ENCODE measurements around the gene ARHGAP26. TPM values are rescaled to one million over a fixed set of nuclear protein-coding genes. Genes with fewer than 3 reads are reported as not detected.

Gene ARHGAP26
- total and polyA plus RNA-seq, 2 of the 4 experiments (the other 2 are of a cell fraction), result 0.54 to 0.56 TPM

- TF ChIP-seq, protein P1, sequence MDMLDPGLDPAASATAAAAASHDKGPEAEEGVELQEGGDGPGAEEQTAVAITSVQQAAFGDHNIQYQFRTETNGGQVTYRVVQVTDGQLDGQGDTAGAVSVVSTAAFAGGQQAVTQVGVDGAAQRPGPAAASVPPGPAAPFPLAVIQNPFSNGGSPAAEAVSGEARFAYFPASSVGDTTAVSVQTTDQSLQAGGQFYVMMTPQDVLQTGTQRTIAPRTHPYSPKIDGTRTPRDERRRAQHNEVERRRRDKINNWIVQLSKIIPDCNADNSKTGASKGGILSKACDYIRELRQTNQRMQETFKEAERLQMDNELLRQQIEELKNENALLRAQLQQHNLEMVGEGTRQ (IDR thresholded peaks at IDR 0.05; ENCODE audit: low read depth, low read length), result no peak
These were observed 199.7 kb downstream of the ARHGAP26 start (continued) for GRCh38 chr5:142969624-142970439.

DNA sequence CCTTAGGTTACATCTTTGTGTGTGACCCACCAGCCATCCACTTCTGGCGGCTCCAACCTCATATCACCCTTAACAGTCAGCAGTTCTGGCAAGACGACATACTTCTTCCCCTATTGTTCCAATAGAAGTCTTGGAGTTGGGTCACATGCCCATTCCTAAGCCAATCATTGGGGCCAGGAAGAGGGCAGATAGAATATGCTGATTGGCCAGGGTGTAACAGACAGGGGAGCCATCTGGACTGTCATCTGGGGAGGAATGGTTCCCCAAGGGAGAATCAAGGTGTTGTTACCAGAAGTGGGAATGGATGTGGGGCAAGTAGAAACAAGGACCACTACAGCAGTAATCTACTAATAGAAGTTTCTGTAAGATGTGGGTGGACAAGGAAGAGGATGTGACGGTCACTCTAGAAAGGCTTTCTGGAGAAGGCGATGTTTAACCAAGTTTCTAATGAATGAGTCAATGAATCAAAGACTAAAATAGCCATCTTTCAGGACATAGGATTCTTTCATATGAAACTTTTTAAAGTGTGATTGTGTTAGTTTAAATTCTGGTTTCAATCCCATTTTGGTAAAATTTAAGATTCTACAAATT, 200.4 kb downstream of the ARHGAP26 start:
- H3K4me1 ChIP-seq (ENCODE audit: control insufficient read depth, insufficient read depth, low read length), result no peaks in the 10 kb centered on the region
- H3K14ac ChIP-seq (replicated peaks; ENCODE audit: low read depth, low read length), result no peak overlapping the region
- no peak overlapping the region for H2BK5ac ChIP-seq (ENCODE audit: low read depth, low read length, poor library complexity, severe bottlenecking)
- H3K27ac ChIP-seq (ENCODE audit: insufficient read depth, low read length), result no peak overlapping the region
- no peak overlapping the region for H2BK120ac ChIP-seq (ENCODE audit: low read depth, low read length)
- H3K4me3 ChIP-seq (ENCODE audit: insufficient read depth, low read depth, low read length), result no peak overlapping the region
- H3K4ac ChIP-seq (ENCODE audit: low read depth, low read length), result no peak overlapping the region
- H3K18ac ChIP-seq (ENCODE audit: low read depth, low read length), result no peak overlapping the region
- H3K9me1 ChIP-seq (ENCODE audit: insufficient read depth, low read length), result no peaks in the 10 kb centered on the region
- no peaks in the 10 kb centered on the region for H3K9me3 ChIP-seq (ENCODE audit: control insufficient read depth, insufficient read depth, low read length)
- no peak overlapping the region for H3K9ac ChIP-seq (ENCODE audit: low read depth, low read length)
- no peak overlapping the region for H3K23ac ChIP-seq (ENCODE audit: low read depth, low read length)
- no peak overlapping the region for H2AK9ac ChIP-seq (replicated peaks; ENCODE audit: low read depth, low read length, poor library complexity)
- H2AK5ac ChIP-seq (ENCODE audit: low read depth, low read length), result 0 out of 2 replicates have a peak overlapping the region, but pooled peaks have one; percentile 39
- ATAC-seq (ENCODE audit: low read depth) (no peak), DNase-seq (no peak)
- no peak overlapping the region for H2BK20ac ChIP-seq (ENCODE audit: low read depth, low read length)
- no peak overlapping the region for H2AFZ ChIP-seq (replicated peaks; ENCODE audit: low read length, poor library complexity)
- TF ChIP-seq, protein P1 (IDR thresholded peaks at IDR 0.05; ENCODE audit: low read depth, low read length), result peak; percentile 28; the same call in 1 of the 2 replicates
- TF ChIP-seq, protein P2, sequence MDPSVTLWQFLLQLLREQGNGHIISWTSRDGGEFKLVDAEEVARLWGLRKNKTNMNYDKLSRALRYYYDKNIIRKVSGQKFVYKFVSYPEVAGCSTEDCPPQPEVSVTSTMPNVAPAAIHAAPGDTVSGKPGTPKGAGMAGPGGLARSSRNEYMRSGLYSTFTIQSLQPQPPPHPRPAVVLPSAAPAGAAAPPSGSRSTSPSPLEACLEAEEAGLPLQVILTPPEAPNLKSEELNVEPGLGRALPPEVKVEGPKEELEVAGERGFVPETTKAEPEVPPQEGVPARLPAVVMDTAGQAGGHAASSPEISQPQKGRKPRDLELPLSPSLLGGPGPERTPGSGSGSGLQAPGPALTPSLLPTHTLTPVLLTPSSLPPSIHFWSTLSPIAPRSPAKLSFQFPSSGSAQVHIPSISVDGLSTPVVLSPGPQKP (IDR thresholded peaks at IDR 0.05; ENCODE audit: borderline replicate concordance, low read depth, low read length), result no peak
- TF ChIP-seq RAD21 (IDR thresholded peaks at IDR 0.05; ENCODE audit: low read length) (no peak), CHD1 (IDR thresholded peaks at IDR 0.05; ENCODE audit: low read depth, low read length) (no peak)
- BruUV-seq (replicated peaks), result no TSS peak
- dilution Hi-C loops (cut with HindIII; ENCODE audit: low sequenced_read_pairs, unreplicated experiment), result no loop called here
- 0 out of 3 replicates have a peak overlapping the region, but pooled peaks have one; percentile 42 for H2BK15ac ChIP-seq (ENCODE audit: low read depth, low read length)
- H4K20me1 ChIP-seq (ENCODE audit: insufficient read depth, low read length), result no peaks in the 10 kb centered on the region
- intact Hi-C loops (cut with micrococcal nuclease), result no loop called here
- H3K79me1 ChIP-seq (ENCODE audit: low read depth in 1 of 2, low read length in 2 of 2), result no peaks in the 10 kb centered on the region
- no CpG with 5 or more reads among the region's 4 CpGs for WGBS, 2 experiments (ENCODE audit: extremely low coverage in 2 of 2, insufficient read length in 1 of 2)
- in situ Hi-C loops (cut with MboI; ENCODE audit: low sequenced_read_pairs), result no loop called here
- no peak overlapping the region for H4K91ac ChIP-seq (ENCODE audit: insufficient read depth, low read depth, low read length)
- H3K27me3 ChIP-seq (ENCODE audit: control insufficient read depth, insufficient read depth, low read length), result no peaks in the 10 kb centered on the region
- ChIA-PET POLR2A (ENCODE audit: unreplicated experiment) (no interaction called here), CTCF (no interaction called here)
- H4K5ac ChIP-seq (ENCODE audit: low read depth, low read length), result no peak overlapping the region
- no peaks in the 10 kb centered on the region for H3K36me3 ChIP-seq (ENCODE audit: control insufficient read depth, insufficient read depth, low read length)
- no peak overlapping the region for H3K56ac ChIP-seq (ENCODE audit: extremely low read depth, insufficient read depth, low read length)
- H3K4me2 ChIP-seq (ENCODE audit: low read depth, low read length), result no peak overlapping the region
- no peak overlapping the region for H4K8ac ChIP-seq (ENCODE audit: low read depth in 2 of 2, low read length in 2 of 2)
